HG03520 (cell line): ENCODE measurements around the gene MARVELD2.
"Not testable (repeated sequence)": the region's sequence is repeated elsewhere in the genome, so short reads cannot be mapped to it uniquely, and the experiment has no call there.

Experiments used
- ATAC-seq: cut with Tn5 transposase; IDR thresholded peaks from one replicate; pipeline ENCODE4 v1.9.1; 2021; ENCODE audit warnings: mild to moderate bottlenecking, moderate library complexity; ENCODE audit not compliant: unreplicated experiment

Gene MARVELD2, protein sequence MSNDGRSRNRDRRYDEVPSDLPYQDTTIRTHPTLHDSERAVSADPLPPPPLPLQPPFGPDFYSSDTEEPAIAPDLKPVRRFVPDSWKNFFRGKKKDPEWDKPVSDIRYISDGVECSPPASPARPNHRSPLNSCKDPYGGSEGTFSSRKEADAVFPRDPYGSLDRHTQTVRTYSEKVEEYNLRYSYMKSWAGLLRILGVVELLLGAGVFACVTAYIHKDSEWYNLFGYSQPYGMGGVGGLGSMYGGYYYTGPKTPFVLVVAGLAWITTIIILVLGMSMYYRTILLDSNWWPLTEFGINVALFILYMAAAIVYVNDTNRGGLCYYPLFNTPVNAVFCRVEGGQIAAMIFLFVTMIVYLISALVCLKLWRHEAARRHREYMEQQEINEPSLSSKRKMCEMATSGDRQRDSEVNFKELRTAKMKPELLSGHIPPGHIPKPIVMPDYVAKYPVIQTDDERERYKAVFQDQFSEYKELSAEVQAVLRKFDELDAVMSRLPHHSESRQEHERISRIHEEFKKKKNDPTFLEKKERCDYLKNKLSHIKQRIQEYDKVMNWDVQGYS

DNA sequence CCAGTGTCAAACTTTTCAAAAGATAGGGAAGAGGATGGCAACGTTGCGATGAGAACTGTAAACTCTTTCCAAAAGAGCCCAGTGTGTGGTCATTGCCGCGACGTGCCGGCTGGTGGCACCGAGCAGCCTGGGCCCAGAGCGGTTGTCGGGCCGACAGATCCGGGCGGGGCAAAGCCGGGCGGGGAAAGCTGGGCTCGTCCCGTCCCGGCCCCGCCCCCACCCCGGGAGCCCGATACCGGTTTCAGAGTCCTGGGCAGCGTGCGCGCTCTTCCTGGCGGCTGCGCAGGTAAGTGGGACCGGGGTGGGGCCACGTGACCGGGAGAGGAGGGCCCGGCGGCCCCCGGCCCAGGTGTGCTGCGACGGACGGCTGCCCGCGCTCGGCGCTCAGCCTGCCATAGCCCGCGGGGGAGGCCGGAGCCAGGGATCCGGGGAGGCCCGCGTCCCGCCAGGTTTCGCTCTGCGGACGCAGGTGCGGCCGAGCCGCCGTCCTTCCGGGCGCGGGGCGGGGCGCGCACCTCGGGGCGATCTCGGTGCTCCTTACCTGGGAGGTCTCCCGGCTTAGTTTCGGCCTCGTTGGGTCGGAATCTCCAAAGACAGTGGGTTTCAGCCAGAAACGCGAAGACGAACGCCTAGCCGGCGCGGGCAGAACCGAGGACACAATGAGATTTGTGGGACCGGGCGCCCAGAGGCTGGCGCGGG is at the start of gene MARVELD2:
Gene MARVELD2 (plus strand): TSS at position 232 of the 699 bp plus-strand sequence. CDS start 4,270 bp downstream, outside the sequence.
- ATAC-seq, result no peak

DNA sequence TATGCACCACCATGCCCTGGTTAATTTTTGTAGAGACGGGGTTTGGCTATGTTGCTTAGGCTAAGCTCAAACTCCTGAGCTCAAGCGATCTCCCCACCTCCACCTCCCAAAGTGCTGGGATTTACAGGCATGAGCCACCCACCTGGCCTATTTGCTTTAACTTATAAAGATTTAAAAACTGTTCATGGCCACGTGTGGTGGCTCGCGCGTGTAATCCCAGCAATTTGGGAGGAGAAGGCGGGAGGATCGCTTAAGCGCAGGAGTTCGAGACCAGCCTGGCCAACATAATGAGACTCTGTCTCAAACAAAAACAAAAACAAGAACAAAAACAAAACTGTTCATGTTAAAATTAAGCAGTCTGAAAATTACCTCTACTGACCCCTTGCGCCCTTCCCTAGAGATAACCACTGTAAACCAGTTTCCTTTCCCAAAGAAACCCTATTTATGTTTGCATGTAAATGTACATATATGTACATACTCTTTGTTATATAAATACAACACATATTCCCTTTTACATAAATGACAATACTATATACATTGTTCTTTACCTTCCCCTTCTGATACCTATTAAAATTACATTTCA is 47.1 kb upstream of the MARVELD2 start:
- ATAC-seq, result no peak

DNA sequence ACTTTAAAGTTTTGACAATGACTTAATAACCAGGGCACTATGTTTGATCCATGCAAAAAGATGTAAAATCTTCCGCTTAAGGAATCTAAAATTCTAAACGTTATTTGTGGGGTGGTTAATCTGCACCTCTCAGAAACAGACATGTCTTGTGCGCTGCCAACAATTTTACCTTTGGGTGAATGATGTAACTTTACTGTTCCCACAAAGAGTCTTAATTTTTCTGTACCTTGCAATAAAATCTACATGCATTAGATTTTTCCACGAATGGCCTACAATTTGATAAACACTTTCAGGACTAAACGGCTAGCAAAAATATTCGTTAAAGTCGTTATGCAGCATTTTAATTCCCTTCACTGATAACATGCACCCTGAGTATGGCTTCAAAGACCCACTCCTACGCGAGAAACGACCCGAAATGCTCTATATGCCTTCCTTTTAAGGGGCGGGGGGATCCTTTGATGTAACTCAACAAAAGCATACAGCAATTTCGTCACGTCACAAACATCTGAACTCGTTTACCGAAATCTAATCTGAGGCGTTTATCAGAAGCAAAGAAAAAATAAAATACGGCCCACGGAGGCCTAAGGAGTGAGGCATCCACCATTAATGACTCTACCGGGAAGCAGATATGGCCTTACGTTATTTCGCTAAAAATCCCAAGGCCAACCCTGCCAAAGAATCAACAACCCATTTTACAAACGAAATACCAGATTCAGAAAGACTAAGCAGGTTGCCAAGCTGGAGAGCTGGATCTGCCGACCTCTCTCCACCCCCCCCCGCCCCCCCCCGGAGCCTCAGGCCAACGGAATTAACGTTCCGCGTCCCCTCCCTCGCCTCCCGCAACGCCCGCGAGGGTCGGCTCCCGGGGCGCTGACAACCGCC is 46.2 kb upstream of the MARVELD2 start:
- no peak for ATAC-seq

DNA sequence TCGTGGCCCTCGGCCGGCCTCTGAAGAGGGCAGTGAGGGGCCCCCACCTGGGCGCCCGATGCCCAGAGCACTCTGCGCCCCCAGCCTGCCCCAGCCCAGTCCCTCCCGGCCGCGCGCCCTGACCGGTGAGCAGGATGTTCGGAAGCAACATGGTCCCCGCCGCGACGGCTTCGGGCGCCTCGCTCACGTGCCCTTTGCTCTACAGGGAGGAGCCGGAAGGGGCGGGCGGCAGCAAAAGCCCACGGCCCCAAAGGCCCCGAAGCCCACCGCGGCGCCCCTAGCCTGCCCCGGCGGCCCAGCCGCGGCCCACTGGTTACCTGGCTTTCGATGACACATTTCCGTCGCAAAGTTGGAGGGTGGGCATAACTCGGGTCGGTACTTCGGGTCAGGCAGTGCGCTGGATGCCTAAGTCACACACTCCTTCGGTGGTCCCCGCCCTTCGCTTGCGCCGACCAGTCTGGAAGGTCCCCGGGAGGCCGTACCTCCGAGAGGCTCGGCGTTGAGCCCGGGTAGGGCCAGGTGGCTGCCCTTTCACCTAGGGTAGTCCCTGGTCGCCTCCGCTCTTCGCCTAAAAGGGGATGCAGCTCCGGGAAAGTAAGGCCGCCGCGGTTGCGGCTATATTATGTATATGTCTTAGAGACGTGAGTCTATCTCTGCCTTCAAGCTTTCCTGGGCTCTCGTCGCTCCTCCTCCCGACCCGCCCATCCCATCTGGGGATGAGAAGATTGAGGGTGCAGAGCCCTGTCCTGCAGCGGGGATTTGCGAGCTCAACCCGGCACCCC is 45.4 kb upstream of the MARVELD2 start, which contains the start of the genes AK6, RAD17 and TAF9:
Gene AK6 (minus strand): TSS at position 181 of the 782 bp plus-strand sequence. CDS start 30 bp downstream, at position 151.
Gene RAD17 (plus strand): TSS at position 479 of the 782 bp plus-strand sequence. CDS start 2,391 bp downstream, outside the sequence.
Gene TAF9 (minus strand): TSS at position 181 of the 782 bp plus-strand sequence. CDS start 3,783 bp downstream, outside the sequence.
- peak; percentile 87 for ATAC-seq

DNA sequence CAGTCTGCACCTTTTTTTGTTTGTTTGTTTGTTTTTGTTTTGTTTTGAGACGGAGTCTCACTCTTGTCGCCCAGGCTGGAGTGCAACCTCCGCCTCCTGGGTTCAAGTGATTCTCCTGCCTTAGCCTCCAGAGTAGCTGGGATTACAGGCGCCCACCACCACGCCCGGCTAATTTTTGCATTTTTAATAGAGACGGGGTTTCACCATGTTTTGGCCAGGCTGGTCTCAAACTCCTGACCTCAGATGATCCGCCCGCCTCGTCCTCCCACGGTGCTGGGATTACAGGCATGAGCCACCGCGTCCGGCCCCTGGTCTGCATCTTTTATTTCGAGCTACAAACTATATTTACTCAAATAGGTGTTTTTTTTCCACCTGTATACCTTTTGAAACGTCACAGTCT is 44.6 kb upstream of the MARVELD2 start:
- ATAC-seq, result not testable (repeated sequence)

DNA sequence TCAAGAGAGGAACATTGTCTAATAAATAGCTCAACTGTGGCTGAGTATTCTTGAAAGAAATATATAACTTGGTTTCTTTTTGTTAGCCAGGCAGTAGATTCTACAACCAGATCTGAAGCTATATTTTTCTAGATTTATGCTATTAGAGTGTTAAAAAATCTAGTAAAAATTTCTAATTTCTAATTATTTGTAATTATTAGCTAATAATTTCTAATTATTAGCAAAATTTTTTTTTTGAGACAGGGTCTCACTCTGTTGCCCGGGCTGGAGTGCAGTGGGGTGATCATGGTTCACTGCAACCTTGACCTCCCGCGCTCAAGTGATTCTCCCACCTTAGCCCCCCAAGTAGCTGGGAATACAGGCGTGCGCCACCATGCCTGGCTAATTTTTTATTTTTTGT is 42.5 kb upstream of the MARVELD2 start:
- ATAC-seq, result no peak

DNA sequence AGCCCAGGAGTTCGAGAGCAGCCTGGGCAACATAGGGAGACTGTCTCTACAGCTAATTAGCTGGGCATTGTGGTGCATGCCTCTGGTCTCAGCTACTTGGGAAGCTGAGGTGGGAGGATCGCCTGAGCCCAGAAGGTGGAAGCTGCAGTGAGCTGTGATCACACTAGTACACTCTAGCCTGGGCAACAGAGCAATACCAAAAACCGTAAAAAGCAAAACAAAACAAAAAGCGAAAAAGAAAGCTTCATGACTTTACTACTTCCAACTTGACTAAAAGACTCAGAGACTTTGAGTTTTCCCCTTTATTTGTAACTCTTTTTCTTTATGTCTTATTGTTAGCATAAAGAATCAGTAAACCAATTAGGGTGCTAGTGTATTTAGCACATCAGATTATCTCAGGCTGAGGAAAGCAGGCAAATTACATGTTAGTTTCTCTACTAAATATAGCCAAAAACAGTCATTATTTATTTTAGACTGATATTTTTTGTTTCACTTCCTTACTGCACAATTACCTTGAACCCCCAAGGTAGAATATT is 39.9 kb upstream of the MARVELD2 start:
- ATAC-seq, result peak; percentile 62

DNA sequence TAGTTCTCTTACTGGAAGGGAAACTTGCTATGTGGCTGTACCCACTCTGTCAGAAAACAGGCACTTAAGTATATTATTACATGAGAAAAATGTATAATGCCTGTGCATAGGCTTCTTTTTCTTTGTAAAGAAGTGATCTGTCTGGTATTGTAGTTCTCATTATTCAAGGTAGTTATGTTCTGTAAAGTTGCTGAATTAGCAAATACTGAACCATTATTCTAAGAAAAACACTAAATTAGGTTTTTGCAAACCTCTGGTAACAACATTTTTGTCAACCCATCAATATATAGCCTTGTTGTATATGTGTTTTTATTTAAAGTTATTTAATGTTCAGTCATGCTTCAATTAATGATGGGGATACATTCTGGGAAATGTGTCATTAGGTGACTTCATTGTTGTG is 36.5 kb upstream of the MARVELD2 start:
- ATAC-seq, result no peak

DNA sequence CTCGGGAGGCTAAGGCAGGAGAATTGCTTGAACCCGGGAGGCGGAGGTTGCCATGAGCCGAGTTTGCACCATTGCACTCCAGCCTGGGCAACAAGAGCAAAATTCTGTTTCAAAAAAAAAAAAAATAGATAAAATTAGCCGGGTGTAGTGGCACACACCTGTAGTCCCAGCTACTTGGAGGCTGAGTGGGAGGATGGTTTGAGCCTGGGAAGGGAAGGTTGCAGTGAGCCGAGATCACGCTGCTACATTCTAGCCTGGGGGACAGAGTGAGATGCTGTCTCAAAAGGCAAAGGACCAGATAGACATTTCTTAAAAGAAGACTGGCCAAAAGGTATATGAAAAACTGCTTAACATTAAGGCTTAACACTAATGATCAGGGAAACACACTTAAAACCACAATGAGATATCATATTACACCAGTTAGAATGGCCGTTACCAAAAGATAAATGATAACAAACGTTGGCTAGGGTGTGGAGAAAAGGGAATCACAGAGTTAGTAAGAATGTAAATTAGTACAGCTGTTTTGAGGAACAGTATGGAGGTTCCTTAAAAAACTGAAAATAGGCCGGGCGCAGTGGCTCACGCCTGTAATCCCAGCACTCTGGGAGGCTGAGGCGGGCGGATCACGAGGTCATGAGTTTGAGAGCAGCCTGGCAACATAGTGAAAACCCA is 10.1 kb upstream of the MARVELD2 start:
- no peak for ATAC-seq

DNA sequence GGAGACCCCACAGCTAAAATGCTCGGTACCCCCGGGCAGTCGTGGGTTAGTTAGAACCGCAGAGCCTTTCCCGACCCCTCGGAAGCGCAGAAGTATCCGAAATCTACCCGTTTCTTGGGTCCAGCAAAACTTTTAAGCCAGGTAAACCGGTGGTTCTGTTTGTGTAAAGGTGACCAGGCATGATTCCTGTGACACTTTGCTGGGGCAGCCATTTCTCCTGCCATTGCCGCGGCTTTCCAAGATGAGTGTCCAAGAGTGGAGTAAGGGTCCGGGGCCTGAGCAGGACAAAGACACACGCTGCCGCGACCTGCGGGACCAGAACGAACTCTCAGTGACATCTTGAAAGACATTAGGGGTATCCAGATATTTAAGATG is 655 bp downstream of the MARVELD2 start:
- no peak for ATAC-seq

DNA sequence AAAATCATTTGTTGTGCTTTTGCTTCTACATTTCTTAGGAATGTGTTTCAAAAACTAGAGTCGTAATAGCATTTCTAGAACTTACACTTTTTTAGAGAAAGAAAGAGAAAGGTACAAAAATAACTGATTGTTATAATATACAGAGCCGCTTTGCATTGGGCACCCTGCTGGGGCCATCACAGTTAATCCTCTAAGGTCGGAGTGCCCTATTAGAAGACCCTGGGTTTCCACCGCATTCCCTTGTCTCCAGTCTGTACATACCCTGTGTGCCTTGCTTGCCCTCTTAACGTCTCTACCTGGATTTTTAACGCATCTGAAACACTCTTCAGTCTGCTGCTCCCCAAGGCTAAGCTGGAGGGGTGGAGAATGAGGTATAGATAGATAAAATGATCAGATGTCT is 1.3 kb downstream of the MARVELD2 start:
- ATAC-seq, result no peak

DNA sequence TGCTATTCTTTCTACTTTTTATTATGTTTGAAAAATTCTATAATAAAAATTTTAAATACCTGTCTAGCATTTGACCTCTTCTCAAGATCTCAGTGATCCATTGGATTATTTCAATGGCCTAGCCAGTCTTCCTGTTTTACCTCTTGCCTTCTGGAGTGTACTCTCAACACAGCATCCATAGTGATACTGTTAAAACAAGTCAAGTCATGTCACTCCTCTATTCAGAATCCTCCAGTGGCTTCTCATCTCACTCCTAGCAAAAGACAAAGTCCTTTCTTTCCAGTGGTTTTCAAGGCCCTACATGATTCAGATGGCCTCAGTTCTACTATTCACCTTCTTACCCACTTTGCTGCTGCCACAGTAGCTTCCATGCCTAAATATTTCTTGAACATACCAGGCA is 1.8 kb downstream of the MARVELD2 start:
- no peak for ATAC-seq

DNA sequence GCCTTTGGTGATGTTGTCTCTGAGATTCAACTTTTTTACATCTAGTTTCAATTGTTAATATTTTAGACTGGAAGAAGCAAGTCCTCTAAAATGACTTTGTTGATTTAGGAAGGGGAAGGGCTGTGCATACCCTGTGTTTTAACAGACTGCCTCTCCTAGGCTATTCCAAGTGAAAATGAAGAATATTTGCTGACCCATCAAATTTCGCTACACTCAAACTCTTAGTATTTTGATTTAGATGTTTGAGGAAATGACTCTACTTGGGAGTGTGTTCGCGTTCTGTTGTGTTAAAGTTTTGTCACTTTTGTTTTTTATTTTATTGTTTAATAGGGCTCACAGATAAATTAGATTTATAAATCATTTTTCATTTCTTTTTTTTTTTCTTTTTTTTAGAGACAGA is 3.6 kb downstream of the MARVELD2 start:
- ATAC-seq, result no peak

DNA sequence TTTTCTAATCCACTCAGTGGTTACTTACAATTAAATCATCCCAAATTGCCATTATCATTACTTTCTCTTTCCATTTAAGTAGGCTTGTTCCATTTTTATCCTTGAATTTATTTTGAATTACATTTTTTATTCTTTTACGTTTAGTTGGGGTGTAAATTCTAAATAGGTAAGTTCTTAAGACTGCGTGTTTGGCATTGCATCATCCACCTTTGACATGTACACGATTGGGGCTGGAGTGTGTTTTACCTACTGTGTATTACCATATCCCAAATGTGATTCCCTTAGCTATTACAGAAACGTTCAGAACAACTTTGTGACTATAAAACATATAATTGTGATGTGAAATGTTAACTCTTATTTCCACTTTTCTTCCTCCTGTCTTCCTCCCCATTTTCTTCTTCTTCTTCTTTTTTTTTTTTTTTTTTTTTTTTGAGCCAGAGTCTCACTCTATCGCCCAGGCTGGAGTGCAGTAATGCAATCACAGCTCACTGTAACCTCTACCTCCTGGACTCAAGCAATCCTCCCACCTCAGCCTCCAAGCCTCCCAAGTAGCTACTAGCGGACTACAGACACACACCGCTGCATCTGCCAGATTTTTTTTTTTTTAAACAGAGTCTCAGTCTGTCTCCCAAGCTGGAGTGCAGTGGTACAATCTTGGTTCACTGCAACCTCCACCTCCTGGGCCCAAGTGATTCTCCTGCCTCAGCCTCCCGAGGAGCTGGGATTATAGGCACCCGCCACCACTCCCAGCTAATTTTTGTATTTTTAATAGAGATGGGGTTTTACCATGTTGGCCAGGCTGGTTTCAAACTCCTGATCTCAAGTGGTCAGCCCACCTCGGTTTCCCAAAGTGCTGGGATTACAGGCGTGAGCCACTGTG is 16.7 kb downstream of the MARVELD2 start:
- ATAC-seq, result no peak

DNA sequence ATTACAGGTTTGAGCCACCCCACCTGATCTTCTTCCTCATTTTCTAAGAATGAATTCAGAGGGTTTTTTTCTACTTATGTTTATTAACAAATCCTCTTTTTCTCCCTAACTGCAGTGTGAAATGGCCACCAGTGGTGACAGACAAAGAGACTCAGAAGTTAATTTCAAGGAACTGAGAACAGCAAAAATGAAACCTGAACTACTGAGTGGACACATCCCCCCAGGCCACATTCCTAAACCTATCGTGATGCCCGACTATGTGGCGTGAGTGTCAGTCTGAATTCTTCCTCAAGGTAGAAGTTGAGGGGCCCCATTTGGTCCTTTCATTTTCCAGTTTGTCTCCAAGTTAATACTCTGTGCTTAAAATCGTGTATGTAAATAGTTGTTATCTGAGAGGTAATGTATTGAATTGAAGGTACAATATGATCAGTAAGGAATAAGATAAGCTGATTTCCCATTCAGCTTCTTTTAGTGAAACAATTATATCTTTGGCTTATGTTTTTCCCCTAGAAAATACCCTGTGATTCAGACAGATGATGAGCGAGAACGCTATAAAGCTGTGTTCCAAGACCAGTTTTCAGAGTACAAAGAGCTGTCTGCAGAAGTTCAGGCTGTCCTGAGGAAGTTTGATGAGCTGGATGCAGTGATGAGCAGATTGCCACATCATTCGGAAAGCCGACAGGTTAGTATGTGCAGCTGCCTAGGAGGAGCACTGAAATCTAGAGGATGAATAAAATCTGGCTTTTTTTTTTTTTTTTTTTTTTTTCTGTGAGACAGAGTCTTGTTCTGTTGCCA is 17.7 kb downstream of the MARVELD2 start:
- ATAC-seq, result peak; percentile 69

DNA sequence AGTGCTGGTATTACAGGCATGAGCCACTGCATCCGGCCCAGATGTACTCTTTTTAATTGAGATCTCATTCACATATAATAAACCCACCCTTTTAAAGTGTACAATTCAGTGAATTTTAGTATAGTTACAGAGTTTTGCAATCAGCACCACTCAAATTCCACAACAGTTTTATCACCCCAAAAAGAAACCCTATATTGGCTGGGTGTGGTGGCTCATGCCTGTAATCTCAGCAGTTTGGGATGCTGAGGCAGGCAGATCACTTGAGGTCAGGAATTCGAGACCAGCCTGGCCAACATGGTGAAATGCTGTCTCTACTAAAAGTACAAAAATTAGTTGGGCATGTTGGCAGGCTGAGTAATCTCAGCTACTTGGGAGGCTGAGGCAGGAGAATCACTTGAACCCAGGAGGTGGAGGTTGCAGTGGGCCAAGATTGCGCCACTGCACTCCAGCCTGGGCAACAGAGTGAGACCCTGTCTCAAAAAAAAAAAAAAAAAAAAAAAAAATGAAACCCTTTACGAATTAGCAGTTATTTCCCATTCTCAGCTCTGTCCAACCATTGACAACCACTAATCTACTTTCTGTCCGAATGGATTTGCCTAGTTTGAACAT is 20.5 kb downstream of the MARVELD2 start:
- ATAC-seq, result not testable (repeated sequence)
